GM18870 (cell line): Measurements from ENCODE around the gene TBC1D5.
"Not testable (repeated sequence)": the region's sequence is repeated elsewhere in the genome, so short reads cannot be mapped to it uniquely, and the experiment has no call there.

Source experiments
- ATAC-seq: cut with Tn5 transposase; IDR thresholded peaks from one replicate; pipeline ENCODE4 v1.9.1; 2021; ENCODE audit warnings: moderate library complexity; ENCODE audit not compliant: unreplicated experiment

Gene TBC1D5

DNA sequence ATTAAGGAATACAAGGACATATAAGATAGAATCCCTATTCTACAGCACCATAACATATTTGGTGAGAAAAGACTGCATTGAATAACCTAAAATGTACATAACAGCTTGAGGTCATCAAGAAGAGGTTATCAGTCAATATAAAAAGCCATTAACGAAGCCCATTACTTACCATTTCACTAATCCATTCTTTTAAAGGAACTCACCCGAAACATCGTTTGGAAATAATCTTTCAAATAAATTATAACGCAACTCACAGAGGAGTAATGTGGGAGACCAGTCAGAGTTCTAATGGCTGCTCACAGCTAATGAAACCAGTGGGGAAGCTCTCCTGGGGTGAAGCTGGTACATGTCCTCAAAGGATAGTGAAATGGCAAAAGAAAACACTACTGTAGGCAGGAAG, 188.4 kb downstream of the TBC1D5 start:
- no peak for ATAC-seq

DNA sequence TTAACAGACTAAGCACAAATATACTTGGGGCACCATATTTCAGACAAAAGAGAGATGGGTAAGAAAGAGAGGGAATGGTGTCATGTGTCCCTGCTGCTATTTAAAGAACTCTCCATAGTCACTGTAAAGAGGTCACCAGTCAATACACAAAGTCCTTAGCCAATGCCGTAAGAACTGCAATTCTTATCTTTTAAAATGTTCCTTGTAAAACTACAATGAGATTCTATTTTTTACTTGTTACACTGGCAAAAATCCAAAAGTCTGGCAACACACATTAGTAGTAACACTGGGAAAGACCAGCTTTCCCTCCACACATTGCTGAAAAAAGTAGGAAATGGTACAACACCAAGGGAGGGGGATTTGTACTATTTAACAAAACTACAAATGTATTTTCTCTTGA, 189.4 kb downstream of the TBC1D5 start:
- no peak for ATAC-seq

DNA sequence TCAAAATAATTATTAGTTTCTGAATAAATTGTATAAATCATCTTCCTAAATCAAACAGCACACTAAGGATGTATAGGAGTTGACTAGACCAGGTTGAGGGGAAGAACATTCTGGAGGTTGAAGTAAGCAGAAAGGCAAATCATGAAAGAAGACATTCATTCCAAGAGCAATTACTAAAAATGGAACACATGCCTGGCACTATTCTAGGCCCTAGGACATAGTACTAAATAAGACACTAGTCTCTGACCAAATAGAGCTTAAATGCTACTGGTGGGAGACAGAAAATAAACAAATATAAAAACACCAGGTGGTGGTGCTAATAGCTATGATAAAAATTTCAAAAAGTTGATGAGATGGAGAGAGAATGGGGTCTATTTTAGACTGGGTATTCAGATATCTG, 190.1 kb downstream of the TBC1D5 start:
- no peak for ATAC-seq

DNA sequence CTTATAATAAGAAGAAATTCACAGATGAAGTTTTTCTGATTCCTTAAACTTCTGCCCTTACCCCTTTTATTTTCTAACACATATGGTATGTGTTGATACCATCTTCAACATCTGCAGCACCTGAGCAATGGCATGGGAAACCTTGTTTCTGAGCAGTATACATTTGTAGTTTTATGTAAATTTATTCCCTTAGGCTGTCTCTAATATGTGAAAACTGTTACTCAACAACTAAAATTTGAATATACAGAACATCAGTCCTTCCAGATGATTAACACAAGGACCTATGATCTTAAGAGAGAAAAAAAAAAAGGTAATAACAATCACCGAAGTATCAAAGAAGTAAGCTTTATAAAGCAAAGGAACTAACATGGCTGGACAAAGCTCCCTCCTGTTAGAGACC, 190.5 kb downstream of the TBC1D5 start:
- ATAC-seq, result no peak

DNA sequence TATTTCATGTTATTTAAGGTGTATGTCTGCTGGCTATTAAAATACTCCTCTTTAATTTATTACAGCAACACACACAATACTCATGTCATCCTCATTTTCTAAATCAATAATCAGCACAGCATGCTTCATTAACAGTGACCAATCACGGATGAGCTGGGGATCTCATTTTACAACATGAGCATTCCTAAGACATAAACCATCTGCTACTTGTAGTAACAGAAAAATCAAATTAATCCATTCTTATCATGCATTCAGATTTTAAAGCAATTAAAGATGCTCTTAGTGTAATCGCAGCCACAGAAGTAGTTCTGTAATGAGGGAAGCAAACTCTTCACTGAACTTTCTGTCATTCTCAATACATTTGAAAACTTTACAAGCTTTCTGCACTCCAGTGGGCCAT, 191.1 kb downstream of the TBC1D5 start:
- no peak for ATAC-seq

DNA sequence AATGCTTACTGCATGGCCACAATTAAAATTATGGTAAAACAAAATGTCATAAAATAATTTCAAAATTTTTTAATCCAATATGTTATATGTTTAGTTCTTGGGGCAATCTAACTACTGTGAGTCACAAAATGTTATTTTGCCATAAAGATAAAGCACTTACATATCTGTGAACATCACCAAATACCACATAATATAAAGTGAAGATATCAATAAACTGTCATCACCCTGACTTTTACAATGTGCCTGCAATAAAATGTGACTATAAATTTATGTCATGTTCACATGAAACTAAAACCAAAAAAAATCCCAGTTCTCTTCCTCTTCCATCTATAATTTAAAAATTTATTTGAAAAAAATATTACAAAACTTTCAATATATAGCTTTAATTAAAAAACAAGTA, 191.8 kb downstream of the TBC1D5 start:
- ATAC-seq, result no peak

DNA sequence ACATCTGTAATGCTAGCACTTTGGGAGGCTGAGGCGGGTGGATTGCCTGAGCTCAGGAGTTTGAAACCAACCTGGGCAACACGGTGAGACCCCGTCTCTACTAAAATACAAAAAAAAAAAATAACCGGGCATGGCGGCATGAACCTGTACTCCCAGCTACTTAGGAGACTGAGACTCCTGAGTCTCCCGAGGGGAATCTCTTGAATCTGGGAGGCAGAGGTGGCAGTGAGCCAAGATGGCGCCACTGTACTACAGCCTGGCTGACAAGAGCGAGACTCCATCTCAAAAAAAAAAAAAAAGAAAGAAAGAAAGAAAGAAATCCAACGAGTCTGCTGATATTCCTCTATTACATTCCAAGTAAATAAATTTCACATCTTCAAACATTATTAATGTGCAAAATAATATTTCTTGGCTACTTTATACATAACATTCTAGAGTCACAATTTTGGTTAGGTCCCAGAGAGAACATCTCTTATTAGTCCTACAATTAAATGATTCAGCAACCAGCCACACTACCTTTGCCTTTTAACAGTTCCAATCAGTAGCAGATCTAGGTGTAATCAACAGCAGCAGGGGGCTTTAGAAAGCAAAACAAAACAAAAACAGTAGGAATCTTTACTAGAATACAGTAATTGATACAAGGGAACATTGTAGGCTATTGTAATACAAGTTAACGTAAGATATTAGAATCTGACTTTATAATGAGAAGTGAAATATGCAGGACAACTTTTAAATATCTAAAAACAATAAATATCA, 195.8 kb downstream of the TBC1D5 start:
- no peak for ATAC-seq

DNA sequence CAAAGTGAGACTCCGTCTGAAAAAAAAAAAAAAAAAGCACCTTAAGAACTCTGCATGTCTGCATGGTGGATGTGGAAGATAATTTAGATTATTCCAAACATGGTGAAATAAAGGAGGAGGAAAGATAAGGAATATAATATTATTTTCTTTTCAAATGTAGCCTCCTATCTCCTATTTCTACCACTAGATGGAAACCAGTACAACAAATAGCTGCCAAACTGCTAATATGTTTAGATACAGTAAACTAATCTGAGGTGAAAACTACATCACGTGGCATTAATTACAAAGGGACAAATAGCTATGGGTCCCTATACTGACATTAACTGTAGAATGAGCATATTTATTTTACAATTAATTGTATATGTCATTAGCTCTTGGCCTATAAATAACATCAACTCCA, 197.8 kb downstream of the TBC1D5 start:
- ATAC-seq, result no peak

DNA sequence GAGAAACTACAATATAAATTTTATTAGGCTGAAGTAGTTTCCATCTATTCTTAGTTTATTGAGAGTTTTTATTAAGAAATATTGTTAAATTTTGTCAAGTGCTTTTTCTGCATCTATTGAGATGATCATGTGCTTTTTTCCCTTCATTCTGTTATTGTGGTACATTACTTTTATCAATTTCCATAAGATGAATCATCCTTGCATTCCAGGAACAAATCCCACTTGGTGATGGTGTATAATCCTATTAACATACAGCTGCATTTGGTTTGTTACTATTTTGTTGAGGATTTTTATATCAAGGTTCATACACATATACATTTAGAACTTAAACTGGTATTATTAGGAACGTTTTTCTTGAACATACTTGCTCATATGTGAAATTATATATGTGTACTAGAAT, 199.8 kb downstream of the TBC1D5 start:
- ATAC-seq, result no peak

DNA sequence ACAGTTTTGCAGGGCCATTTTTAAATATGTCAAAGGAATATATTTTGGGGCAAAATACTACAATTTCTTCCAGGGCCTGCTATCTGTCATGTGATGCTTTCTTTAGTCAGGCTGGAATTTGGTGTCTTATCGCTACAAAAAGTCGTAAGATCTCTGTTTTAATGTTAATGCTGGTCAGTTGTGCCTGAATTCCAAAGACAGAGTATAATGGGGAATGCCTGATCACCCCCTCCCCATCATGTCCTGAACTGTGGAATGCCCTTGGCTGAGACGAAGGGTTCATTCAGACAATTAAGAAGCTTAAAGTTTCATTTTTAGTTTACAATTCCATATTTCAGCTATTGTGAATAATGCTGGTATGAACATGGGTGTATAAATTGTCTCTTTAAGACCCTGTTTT, 203.0 kb downstream of the TBC1D5 start:
- ATAC-seq, result no peak

DNA sequence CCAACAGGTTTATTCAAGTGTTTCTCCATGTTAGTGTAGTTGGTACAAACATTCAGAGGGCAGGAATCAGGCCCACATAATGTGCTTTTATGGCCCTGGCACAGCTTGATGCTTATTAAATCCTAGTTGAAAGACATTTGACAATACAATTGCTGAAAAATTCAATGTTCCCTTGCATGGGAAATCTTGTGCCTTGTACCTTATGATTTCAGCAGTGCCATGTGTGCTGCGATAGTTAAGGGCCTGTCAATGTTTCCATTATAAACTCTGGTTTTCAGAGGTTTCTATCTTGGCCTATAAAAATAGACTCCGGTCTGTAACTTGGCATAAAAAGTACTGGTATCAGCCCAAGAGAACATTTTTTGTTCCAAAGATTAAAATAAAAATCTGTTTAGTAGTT, 207.2 kb downstream of the TBC1D5 start:
- no peak for ATAC-seq

DNA sequence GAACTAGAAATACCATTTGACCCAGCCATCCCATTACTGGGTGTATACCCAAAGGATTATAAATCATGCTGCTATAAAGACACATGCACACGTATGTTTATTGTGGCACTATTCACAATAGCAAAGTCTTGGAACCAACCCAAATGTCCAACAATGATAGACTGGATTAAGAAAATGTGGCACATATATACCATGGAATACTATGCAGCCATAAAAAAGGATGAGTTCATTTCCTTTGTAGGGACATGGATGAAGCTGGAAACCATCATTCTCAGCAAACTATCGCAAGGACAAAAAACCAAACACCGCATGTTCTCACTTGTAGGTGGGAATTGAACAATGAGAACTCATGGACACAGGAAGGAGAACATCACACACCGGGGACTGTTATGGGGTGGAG, 210.0 kb downstream of the TBC1D5 start:
- ATAC-seq, result not testable (repeated sequence)

DNA sequence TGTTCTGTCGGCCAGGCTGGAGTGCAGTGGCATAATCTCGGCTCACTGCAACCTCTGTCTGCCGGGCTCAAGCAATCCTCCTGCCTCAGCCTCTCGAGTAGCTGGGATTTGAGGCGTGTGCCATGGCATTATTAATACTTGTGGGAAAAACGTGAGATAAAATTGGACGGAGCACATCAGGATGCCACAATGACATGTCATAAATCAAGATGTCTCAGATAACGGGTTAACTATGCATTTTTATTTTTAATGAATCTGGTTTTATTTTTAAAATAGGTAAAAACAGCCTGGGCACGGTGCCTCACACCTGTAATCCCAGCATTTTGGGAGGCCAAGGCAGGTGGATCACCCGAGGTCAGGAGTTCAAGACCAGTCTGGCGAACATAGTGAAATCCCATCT, 212.8 kb downstream of the TBC1D5 start:
- no peak for ATAC-seq

DNA sequence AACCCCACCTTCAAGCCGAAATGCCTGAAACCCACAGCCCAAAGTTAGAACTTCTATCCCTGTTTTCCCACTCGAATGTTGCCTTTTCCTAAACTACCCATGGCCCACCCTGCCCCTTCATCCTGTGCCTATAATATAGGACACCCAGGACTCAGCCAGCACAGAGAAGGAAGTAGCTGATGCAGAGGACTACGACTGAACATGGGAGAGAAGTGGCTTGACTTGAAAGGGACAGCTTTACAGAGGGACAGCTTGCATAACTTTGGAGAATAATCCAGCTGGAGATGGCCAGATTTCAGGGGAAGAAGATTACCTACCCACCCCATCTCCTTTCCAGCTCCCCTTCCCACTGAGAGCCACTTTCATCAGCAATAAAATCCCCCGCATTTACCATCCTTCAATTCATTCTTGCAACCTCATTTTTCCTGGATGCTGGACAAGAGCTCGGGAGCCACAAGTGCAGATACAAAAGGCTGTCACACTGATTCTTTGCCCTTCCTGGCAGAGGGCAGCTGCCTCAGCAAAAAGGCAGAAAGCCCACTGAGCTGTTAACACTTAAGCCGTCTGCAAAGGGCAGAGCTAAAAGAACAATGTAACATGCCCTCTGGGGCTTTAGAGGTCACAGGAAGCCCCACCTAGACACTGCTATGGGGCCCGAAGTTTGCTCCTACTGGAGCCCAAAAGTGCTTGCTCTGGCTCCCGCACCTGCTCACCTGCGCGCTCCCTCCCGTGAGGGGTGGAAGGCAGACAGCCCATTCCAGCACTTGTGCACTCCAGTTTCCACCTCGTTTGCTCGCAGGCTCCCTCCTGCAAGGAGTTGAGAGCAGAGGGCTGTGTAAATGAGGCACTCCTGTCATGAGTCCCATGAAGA, 224.0 kb downstream of the TBC1D5 start:
- ATAC-seq, result no peak

DNA sequence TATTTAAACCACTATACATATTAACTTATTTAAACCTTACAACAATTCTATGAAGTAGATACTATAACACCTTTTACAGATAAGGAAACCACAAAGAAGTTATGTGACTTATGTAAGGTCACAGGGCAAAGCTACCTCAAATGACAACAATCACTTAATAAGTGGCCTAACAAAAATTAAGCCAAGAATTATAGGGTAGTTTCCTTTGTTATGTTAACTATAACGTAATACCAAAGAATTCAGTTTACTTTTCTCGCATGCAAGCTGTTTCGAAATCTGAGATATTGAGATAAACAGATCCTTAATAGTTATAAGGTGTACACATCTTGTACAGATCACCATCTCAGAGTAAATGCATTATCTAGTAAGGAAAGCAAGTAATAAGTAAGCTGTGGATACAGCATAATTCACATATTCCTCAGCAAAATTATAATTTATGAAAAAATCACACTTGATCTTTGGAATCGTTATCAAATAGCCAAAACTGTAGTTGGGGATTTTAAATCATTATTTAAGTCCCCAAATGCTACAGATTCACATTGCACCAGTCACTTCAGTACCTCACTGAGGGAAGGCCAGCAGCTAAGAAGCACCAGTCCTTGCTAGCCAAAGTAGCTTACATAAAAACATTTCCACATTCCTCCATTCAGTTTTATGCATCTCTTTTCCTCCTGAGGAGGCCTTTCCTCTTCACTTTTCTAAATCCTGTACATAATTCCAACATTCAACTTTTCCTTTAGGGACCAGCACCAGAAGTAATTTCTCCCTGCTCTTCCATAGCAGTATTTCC, 226.8 kb downstream of the TBC1D5 start:
- no peak for ATAC-seq

DNA sequence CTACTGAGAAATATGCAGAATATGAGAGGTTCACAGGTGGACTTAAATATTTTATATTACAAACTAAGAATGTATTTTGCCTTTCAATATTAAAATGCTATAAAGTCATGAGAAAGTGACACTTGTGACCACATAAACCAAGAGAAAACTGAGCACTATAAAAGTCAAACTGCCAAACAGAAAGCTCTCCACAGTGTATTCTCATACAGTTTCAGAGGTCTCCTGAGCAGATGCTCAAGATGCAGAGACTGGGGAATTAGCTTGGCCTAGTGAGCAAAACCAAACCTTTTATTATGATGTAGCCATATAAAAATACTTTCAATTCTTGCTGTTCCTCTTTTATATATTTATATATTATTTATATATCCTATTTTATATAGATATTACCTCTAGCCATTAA, 227.8 kb downstream of the TBC1D5 start:
- ATAC-seq, result no peak

DNA sequence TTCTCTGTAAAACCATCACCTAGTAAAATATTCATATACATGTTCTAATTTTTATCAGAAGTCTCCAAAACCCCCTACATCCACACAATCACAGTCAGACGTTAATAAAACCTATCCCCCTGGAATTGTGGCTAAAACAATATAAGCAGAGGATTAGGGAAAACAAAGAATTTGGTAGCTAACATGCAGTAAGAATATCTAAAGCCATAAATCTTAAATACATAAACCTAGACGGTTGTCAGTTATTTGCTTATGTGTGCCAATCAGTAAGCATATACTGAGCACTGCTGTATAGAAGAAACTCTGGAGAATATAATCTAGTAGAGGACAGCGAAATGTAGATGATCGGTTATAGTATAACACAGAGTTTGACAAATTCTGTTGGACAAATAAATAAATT, 232.2 kb downstream of the TBC1D5 start:
- ATAC-seq, result no peak

DNA sequence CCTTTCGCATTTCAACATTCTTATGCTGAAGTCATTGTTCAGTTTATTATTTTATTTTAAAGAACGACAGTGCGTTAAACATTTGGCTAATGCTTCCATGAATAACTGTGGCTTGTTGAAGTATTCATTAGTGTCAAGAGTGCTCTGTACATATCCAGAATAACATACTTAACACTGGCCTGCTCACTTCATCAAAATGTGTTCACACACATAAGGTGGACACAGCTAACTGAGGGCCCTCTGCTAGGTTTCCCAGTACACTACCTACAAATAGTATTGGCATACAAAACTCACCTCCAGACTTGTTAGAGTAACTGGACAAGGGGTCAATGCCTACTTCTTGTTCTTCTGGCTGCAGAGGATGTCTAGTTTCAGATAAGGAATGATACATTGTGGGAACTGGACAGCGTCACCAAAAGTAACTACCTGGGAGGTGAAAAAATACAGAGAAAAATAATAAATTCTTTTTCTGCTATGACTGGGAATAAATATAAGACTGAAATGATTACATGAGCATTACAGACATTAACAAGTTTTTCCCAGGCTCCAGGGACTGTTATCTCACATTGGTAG, 234.2 kb downstream of the TBC1D5 start:
- ATAC-seq, result no peak

DNA sequence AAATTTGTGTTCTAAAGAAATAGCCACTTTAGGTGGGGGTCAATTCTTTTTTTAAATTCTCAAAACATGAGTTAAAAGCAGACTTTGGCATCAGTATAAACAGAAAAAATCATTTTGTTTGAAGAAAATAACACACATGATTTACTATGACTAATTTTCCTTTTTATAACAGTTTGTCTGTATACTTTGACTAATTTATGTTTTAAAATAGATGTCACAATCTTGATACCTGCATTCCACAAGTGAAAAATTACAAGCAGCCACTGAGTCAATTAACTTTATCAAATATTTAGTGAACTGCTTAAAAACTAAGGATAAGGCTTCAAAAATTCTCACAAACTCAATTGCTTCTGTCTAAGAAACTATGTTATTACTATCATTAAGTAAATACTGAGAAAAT, 235.0 kb downstream of the TBC1D5 start:
- ATAC-seq, result no peak

DNA sequence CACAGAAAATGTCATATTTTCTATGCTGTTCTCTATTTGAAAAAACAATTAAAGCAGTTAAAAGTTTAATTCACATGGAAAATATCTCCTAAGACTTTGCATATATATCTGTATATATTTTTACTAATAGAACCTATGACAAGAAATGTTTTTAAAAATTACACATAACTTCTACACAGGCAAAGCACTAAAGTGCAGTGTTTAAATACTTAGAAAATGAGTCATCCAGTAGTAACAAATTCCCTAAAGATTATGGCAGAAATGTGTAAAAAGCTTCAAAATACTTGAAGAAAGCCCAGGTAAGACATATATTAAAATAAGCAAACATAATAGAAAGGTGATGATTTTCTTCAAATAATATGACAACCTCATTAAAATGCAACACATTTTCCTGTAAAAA, 236.6 kb downstream of the TBC1D5 start:
- ATAC-seq, result no peak

DNA sequence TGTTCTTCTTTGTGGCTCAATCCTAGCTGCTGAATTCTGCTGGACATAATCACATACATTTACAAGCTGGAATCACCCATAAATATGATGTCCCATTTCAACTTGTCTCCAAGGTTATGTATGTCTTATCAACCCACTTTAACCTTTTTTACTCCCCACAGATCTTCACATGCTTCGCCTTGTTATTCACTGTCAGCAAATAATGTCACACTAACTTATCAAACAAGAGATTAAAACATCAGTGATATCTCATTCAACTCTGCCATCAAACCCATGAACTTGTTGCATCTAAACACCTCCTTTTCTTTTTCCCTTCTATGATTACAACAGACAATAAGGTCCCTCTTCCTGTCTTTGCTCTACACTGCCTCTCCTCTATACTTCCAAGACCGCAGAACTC, 240.7 kb downstream of the TBC1D5 start:
- ATAC-seq, result no peak
